HG02938 (cell line): Measurements from ENCODE around the gene CNTN5.
A peak's percentile ranks its signal among the peaks of the same experiment; 100 is the strongest.

ENCODE experiments used
- ATAC-seq: cut with Tn5 transposase; IDR thresholded peaks from one replicate; pipeline ENCODE4 v1.9.1; 2021; ENCODE audit warnings: mild to moderate bottlenecking, moderate library complexity; ENCODE audit not compliant: unreplicated experiment

CNTN5 gene

GRCh38 chr11:99501655-99502054 lies 480.9 kb downstream of the CNTN5 start:
- no peak for ATAC-seq

- no peak for ATAC-seq
Measured at GRCh38 chr11:99505316-99505715, 484.6 kb downstream of the CNTN5 start.

GRCh38 chr11:99505831-99506230 lies 485.1 kb downstream of the CNTN5 start:
- ATAC-seq = no peak

GRCh38 chr11:99509863-99510262 lies 489.1 kb downstream of the CNTN5 start:
- ATAC-seq = no peak

- ATAC-seq = no peak
Measured at GRCh38 chr11:99513368-99513767, 492.6 kb downstream of the CNTN5 start.

GRCh38 chr11:99519095-99519494 lies 498.3 kb downstream of the CNTN5 start:
- ATAC-seq = no peak

GRCh38 chr11:99522467-99523173 lies 501.9 kb downstream of the CNTN5 start:
- no peak for ATAC-seq

- no peak for ATAC-seq
Measured at GRCh38 chr11:99531468-99531867, 510.7 kb downstream of the CNTN5 start.

- peak; percentile 47 for ATAC-seq
Measured at GRCh38 chr11:99534812-99535211, 514.1 kb downstream of the CNTN5 start.

GRCh38 chr11:99535406-99535805 lies 514.7 kb downstream of the CNTN5 start:
- ATAC-seq = peak; percentile 85

GRCh38 chr11:99535819-99536218 lies 515.1 kb downstream of the CNTN5 start:
- ATAC-seq = peak; percentile 83

- no peak for ATAC-seq
Measured at GRCh38 chr11:99537681-99538080, 516.9 kb downstream of the CNTN5 start.

GRCh38 chr11:99545616-99546015 lies 524.9 kb downstream of the CNTN5 start:
- ATAC-seq = no peak

GRCh38 chr11:99548264-99548663 lies 527.5 kb downstream of the CNTN5 start:
- ATAC-seq = no peak

GRCh38 chr11:99554232-99554903 lies 533.6 kb downstream of the CNTN5 start:
- ATAC-seq = peak; percentile 79

GRCh38 chr11:99555486-99555885 lies 534.7 kb downstream of the CNTN5 start:
- no peak for ATAC-seq

- ATAC-seq = peak; percentile 62
Measured at GRCh38 chr11:99565333-99565732, 544.6 kb downstream of the CNTN5 start.

GRCh38 chr11:99567334-99567956 lies 546.7 kb downstream of the CNTN5 start:
- ATAC-seq = no peak

- no peak for ATAC-seq
Measured at GRCh38 chr11:99568808-99569207, 548.1 kb downstream of the CNTN5 start.

GRCh38 chr11:99571094-99571493 lies 550.3 kb downstream of the CNTN5 start:
- ATAC-seq = peak; percentile 93

GRCh38 chr11:99584830-99585229 lies 564.1 kb downstream of the CNTN5 start:
- no peak for ATAC-seq

- no peak for ATAC-seq
Measured at GRCh38 chr11:99585606-99586005, 564.9 kb downstream of the CNTN5 start.
